Activated T-cell treated with anti-CD3 and anti-CD28 coated beads, Interleukin-2, amount 50 U/mL, for 72 hours (primary cell): ENCODE data around the gene HSPB2. TPM values are rescaled to one million over a fixed set of nuclear protein-coding genes. Genes with fewer than 3 reads are reported as not detected.

Experiments
- ATAC-seq, 2 donors: fragments of 150-1000 bp; cut with Tn5 transposase; replicated peaks in 1 of 2; 2 replicates each; pipeline ENCODE4 v1.10.0; 2021; ENCODE audit warnings: moderate library complexity in 2 of 2, mild to moderate bottlenecking in 1 of 2
- DNase-seq, 2 donors: peaks; one replicate each; pipeline ENCODE4 v3.0.0; 2021 to 2022; ENCODE audit warnings: mixed read lengths in 1 of 2
- H3K27ac Mint-ChIP-seq: one replicate; pipeline ENCODE4 v1.8.0; 2022; ENCODE audit warnings: mild to moderate bottlenecking, moderate library complexity, mixed read lengths
- H3K27me3 Mint-ChIP-seq: one replicate; pipeline ENCODE4 v1.8.0; 2022; ENCODE audit warnings: low read depth, mixed read lengths
- H3K36me3 Mint-ChIP-seq, 2 donors: one replicate each; pipeline ENCODE4 v1.8.0; 2022; ENCODE audit warnings: mixed read lengths in 2 of 2, mild to moderate bottlenecking in 1 of 2; ENCODE audit not compliant: insufficient read depth in 2 of 2
- H3K4me1 Mint-ChIP-seq: one replicate; pipeline ENCODE4 v1.8.0; 2022; ENCODE audit warnings: low read depth, mixed read lengths
- H3K4me3 Mint-ChIP-seq, 2 donors: one replicate each; pipeline ENCODE4 v1.8.0; 2022; ENCODE audit warnings: mild to moderate bottlenecking in 2 of 2, mixed read lengths in 2 of 2, moderate library complexity in 2 of 2
- H3K9me3 Mint-ChIP-seq, 2 donors: one replicate each; pipeline ENCODE4 v1.8.0; 2022; ENCODE audit warnings: mixed read lengths in 2 of 2
- total RNA-seq, 2 donors: library from RNA; stranded (reverse); gene quantifications; one replicate each; pipeline ENCODE4 v1.2.3, GENCODE V29; 2022

HSPB2 gene
- total RNA-seq, 2 donors from 2014 or later = 0.19 TPM; not detected in 1

DNA sequence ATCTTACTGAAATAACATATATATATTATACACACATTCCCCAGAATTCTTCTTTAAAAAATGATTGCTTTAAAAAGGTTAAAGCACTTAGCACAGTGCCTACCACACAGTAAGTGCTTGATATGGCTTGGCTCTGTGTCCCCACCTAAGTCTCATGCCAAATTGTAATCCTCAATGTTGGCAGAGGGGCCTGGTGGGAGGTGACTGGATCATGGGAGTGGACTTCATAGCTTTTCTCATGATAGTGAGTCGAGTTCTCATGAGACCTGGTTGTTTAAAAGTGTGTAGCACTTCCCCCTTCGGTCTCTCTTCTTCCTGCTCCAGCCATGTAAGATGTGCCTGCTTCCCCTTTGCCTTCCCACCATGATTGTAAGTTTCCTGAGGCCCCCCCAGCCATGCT lies 7.1 kb upstream of the HSPB2 start:
- Mint-ChIP-seq H3K4me3 (no peak overlapping the region), H3K27me3 (peaks cover 15% of the 10 kb centered on the region), H3K9me3 (peaks cover 0 to 3% of the 10 kb centered on the region in 2 donors), H3K36me3 (peaks cover 0 to 4% of the 10 kb centered on the region in 2 donors), H3K27ac (no peak overlapping the region), H3K4me1 (no peaks in the 10 kb centered on the region)
- DNase-seq (no peak), ATAC-seq (no peak)

DNA sequence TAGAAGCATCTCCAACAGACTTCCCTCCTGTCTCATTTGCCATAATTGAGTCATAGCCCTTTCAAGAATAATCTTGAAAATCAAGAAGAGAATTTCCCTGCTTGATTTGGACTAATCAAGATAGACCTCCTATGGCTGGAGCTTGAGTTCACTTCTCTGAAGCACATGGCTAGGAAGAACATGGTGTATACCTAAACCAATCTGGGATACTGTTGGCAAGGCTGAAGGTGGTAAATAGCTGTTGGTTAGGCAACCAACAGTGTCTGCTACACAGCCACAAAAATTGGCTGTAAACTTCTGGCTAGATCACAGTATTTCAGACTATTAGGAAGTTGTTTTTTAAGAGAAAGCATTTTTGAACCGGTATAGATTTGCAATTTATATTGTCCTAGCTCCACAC lies 5.9 kb upstream of the HSPB2 start:
- H3K9me3 Mint-ChIP-seq = peaks cover 0 to 3% of the 10 kb centered on the region in 2 donors
- no peak for DNase-seq
- no peak overlapping the region for H3K4me3 Mint-ChIP-seq
- peaks cover 0 to 4% of the 10 kb centered on the region in 2 donors for H3K36me3 Mint-ChIP-seq
- no peaks in the 10 kb centered on the region for H3K4me1 Mint-ChIP-seq
- ATAC-seq = no peak
- no peak overlapping the region for H3K27ac Mint-ChIP-seq
- H3K27me3 Mint-ChIP-seq = peaks cover 28% of the 10 kb centered on the region

DNA sequence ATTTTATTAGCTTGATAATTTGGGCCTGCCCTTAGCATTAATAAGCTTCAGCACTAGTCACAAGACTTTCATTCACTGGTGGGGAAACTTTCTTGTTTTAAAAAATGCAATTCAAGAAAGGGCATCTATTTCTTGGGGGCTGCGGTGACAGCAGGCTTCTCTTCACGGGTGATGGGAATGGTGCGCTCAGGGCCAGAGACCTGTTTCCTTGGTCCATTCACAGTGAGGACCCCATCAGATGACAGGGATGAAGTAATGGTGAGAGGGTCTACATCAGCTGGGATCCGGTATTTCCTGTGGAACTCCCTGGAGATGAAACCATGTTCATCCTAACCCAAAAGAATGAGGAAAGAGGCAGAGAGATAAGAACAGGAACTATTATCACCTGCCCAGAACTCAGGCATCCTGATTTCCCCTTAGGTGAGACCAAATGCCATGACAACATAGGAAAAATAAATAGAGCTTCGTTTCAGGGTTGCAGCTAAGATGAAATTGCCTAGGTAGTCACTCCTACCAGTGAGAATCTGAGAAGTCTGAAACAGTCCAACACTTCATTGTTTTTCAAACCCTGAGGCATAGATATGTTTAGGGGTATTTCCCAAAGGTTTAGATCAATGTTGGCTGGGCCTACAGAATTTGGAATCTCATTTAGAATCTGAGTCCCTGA lies 3.8 kb upstream of the HSPB2 start:
- Mint-ChIP-seq H3K4me3 (no peak overlapping the region), H3K27ac (no peak overlapping the region), H3K36me3 (peaks cover 0 to 4% of the 10 kb centered on the region in 2 donors), H3K27me3 (peaks cover 32% of the 10 kb centered on the region), H3K9me3 (peaks cover 0 to 3% of the 10 kb centered on the region in 2 donors), H3K4me1 (no peaks in the 10 kb centered on the region)
- DNase-seq (no peak), ATAC-seq (no peak)

DNA sequence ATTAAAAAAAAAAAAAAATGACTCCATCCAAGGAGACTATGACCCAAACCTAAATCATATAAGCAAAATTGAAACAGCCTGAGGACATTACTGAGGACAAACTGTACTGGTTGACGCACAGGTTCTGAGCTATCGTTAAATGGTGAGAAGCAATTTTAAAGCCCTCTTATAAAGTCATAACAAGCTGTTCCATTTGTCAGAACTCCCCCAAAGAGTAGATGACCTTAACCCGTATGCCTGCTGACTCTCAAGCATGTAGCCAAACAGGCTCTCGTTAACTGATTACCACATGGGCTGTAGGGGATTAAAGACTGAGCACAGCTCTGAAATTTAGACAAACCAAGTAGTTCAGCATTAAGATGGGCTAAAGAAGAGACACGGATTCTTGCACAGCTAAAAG lies 3.2 kb upstream of the HSPB2 start:
- no peak overlapping the region for H3K4me3 Mint-ChIP-seq
- no peaks in the 10 kb centered on the region for H3K4me1 Mint-ChIP-seq
- H3K27ac Mint-ChIP-seq = no peak overlapping the region
- no peak for ATAC-seq
- peaks cover 0 to 3% of the 10 kb centered on the region in 2 donors for H3K9me3 Mint-ChIP-seq
- H3K27me3 Mint-ChIP-seq = peaks cover 32% of the 10 kb centered on the region
- H3K36me3 Mint-ChIP-seq = peaks cover 0 to 4% of the 10 kb centered on the region in 2 donors
- no peak for DNase-seq

DNA sequence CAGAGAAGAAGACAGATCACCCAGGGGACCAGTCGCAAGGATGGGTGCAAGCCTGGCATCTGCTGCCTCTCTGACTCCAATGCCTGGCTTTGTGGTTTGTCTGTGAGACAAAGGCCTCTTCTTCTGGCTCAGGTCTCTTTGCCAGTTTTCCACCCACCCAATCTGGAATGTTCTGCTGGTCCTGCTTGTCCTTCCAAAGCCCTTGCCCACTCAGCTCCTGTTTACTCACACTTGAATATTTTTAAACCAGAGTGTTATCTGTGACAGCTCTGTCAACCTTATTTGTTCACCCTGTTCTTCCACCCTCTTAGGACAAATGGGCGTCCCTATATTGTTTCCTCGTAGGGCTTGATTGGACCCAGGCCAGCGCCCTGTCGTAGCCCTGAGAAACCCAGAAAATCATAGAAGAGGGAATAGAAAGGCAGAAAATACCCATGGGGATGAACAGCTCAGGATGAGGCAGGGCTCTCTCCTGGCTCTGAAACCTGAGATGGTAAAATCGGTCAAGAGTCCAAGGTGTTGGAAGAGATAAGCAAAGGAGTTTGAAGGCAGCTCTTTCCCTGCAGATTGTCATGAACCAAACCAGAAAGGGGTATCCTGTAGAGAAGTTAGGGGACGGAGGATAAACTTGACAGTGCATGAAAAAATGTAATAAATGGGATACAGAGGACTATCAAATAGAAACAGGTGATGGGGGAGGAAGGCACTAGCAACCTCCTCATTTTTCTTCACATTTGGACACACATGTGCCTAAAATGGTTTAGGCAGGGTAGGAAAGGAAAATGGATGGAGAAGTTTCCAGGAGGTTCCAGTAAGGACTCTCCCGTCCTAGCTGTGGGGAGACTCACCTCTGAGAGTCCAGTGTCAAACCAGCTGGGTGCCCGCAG lies 1.6 kb upstream of the HSPB2 start:
- no peak for DNase-seq
- ATAC-seq = no peak
- Mint-ChIP-seq H3K27me3 (peaks cover 34% of the 10 kb centered on the region), H3K4me3 (no peak overlapping the region), H3K9me3 (no peaks in the 10 kb centered on the region), H3K27ac (no peak overlapping the region), H3K4me1 (no peaks in the 10 kb centered on the region), H3K36me3 (no peaks in the 10 kb centered on the region)

DNA sequence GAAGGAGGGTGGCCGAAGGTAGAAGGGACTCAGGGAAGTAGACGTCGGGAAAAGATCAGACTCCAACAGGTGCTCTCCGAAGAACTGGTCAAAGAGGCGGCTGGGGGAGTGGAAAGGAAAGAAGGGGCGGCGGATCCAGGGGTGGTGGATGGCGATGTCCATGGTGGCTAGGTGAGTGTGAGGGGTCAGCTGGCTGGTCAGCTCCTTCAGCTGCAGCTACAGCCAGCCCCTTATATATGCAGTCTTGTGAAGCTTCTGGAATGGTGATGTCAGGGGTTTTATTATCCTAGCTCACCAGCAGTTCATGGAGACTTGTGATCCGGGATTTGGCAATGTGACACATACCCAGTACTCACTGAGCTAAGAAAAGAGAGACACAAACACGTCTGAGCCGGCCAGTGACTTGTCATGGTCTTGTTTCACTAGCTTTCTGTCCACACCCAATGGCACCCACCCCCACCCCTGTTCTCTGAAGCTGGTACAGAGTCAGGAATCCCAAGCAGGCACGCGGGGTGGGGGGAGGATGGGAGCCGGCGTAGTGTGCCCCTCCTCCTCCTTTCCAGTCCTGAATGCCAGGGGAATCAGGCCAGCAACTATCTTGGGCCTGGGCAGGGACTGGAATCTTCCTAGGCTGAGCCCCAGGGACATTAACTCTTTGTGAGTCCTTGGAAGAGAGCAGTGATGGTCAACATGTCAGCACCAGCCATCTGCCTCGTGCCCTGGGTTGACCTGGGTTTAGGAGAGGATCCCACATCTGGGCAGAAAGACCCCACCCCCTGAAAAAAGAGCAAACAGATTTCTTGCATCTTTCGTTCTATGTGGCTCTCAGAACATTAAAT lies 752 bp upstream of the HSPB2 start, which contains the start of gene CRYAB:
CRYAB (minus strand) TSS at position 208 of the 839 bp plus-strand sequence; CDS start at position 162, 46 bp downstream.
- ATAC-seq (no peak), DNase-seq (no peak)
- no peaks in the 10 kb centered on the region for H3K9me3 Mint-ChIP-seq
- H3K4me3 Mint-ChIP-seq = no peak within 1 kb of the TSS
- no peak within 1 kb of the TSS for H3K27ac Mint-ChIP-seq
- no peaks in the 10 kb centered on the region for H3K4me1 Mint-ChIP-seq
- H3K36me3 Mint-ChIP-seq = no peaks in the 10 kb centered on the region
- peaks cover 43% of the 10 kb centered on the region for H3K27me3 Mint-ChIP-seq

DNA sequence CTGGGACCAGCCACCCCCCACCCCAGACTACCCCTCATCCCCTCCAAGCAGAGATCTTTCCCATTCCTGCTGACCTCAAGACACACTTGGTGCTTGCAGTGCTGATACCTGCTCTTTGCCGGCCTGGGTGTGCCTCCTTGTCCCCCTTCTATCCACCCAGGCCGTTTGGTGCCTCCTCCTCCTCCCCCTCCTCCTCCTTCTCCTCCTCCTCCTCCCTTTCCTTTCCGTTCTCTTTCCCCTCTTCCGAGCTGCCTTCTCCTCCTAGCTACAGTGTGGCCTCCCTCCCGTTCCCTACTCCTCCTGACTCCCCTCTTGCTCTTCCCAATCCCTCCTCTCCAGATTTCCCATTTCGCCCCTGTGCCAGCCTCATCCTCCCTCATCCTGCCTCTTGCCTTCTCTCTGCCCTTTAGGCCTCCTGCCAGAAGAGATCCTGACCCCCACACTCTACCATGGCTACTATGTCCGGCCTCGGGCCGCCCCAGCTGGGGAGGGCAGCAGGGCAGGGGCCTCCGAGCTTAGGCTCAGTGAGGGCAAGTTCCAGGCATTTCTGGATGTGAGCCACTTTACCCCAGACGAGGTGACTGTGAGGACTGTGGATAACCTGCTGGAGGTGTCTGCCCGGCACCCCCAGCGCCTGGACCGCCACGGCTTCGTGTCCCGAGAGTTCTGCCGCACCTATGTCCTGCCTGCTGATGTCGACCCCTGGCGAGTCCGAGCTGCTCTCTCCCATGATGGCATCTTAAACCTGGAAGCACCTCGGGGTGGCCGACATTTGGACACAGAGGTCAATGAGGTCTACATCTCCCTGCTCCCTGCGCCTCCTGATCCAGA lies 712 bp downstream of the HSPB2 start:
- no peak overlapping the region for H3K27ac Mint-ChIP-seq
- DNase-seq (no peak), ATAC-seq (no peak)
- peaks cover 44% of the 10 kb centered on the region for H3K27me3 Mint-ChIP-seq
- no peaks in the 10 kb centered on the region for H3K36me3 Mint-ChIP-seq
- H3K4me1 Mint-ChIP-seq = no peaks in the 10 kb centered on the region
- no peak overlapping the region for H3K4me3 Mint-ChIP-seq
- no peaks in the 10 kb centered on the region for H3K9me3 Mint-ChIP-seq

DNA sequence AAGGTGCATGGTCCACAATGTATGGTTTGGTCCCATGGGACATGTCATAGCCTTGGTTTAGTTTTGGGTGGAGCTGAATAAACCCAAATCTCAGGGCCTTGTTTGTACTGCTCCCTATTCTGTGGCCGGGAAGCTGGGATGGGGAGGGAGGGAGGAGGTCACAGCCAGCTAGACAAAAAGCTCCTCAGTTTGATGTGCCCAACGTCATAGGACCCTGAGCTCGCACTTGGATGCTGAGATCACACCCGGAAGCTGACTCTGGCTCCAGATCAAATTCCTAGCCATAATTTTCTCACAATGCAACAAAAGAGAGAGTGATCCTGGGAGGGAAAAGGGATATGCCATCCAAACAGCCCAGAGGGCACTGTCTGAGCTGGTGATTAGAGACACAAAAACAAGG lies 1.5 kb downstream of the HSPB2 start:
- H3K27ac Mint-ChIP-seq = no peak overlapping the region
- DNase-seq = no peak
- H3K4me3 Mint-ChIP-seq = no peak overlapping the region
- no peaks in the 10 kb centered on the region for H3K9me3 Mint-ChIP-seq
- H3K36me3 Mint-ChIP-seq = no peaks in the 10 kb centered on the region
- H3K4me1 Mint-ChIP-seq = no peaks in the 10 kb centered on the region
- no peak for ATAC-seq
- H3K27me3 Mint-ChIP-seq = peaks cover 44% of the 10 kb centered on the region

DNA sequence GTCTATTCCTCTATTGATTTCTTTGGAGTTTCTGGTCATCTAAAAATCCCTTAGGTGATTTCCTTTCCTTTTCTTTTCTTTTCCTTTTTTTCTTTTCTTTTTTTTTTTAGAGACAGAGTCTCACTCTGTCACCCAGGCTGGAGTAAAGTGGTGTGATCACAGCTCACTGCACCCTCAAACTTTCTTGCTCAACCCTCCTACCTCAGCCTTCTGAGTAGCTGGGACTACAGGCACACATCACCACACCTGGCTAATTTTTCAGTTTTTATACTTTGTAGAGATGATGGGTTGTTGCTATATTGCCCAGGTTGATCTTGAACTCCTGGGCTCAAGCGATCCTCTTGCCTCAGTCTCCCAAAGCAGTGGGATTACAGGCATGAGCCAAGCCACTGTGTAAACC lies 4.2 kb downstream of the HSPB2 start:
- Mint-ChIP-seq H3K27me3 (peaks cover 28% of the 10 kb centered on the region), H3K4me3 (no peak overlapping the region), H3K36me3 (no peaks in the 10 kb centered on the region), H3K9me3 (no peaks in the 10 kb centered on the region), H3K4me1 (no peaks in the 10 kb centered on the region), H3K27ac (no peak overlapping the region)
- no peak for DNase-seq
- no peak for ATAC-seq

DNA sequence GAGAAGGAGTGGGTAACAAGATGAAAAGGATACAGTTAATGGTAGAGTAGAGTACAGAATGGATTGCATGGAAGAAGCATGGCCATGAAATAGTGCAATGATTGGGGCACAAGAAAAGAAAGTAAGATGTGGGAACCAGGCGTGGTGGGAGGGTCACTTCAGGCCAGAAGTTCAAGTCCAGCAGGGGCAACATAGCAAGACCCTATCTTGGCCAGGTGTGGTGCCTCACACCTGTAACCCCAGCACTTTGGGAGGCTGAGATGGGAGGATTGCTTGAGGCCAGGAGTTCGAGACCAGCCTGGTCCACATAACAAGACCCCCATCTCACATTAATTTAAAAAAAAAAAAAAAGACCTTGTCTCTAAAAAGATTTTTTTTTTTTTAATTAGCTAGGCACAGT lies 4.8 kb downstream of the HSPB2 start:
- Mint-ChIP-seq H3K27me3 (peaks cover 27% of the 10 kb centered on the region), H3K4me3 (no peak overlapping the region), H3K4me1 (no peaks in the 10 kb centered on the region), H3K36me3 (no peaks in the 10 kb centered on the region), H3K9me3 (no peaks in the 10 kb centered on the region), H3K27ac (no peak overlapping the region)
- DNase-seq (no peak), ATAC-seq (no peak)

DNA sequence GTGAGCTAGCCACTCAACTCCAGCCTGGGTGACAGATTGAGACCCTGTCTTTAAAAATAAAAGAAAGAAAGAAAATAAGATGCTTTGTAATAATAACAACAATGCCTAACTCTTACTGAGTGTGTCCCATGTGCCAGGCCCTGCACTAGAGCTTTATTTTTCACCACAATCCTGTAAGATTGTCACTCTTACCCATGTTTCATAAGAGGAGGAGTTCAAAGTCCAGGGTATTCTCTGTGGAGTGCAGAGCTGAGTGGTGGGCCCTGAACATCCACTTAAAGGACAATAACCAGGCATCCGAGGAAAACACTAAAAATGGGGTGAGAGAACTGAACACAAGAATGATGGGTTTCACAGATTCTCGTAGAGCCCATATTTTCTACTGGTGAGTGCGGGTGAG lies 5.3 kb downstream of the HSPB2 start:
- ATAC-seq = no peak
- H3K27me3 Mint-ChIP-seq = peaks cover 27% of the 10 kb centered on the region
- no peaks in the 10 kb centered on the region for H3K4me1 Mint-ChIP-seq
- DNase-seq = no peak
- no peak overlapping the region for H3K27ac Mint-ChIP-seq
- H3K9me3 Mint-ChIP-seq = no peaks in the 10 kb centered on the region
- no peaks in the 10 kb centered on the region for H3K36me3 Mint-ChIP-seq
- no peak overlapping the region for H3K4me3 Mint-ChIP-seq
